Small intestine (tissue), 7 donors: Measurements from ENCODE around the gene PLXNA3. TPM values are rescaled to one million over a fixed set of nuclear protein-coding genes. Genes with fewer than 3 reads are reported as not detected.
A peak's percentile ranks its signal among the peaks of the same experiment; 100 is the strongest.

ENCODE experiments used
- DNase-seq, 2 donors: peaks; one replicate each; pipeline versions ENCODE4 v3.0.0 to v3.0.0-alpha.2; 2013
- FAIRE-seq: peaks from 2 replicates; lab custom pipeline; 2012; peaks lifted over from hg19 to GRCh38; lab: Jason Lieb, UNC
- H3K27ac ChIP-seq, 3 donors: one replicate each; pipeline ENCODE4 v1.5.1; 2013; ENCODE audit warnings: low read length in 2 of 3, mild to moderate bottlenecking in 2 of 3, control low read depth in 1 of 3, inconsistent platforms in 1 of 3, low read depth in 1 of 3, moderate library complexity in 1 of 3
- H3K27me3 ChIP-seq, 3 donors: one replicate each; pipeline ENCODE4 v1.6.1; 2013; ENCODE audit warnings: low read length in 3 of 3, inconsistent platforms in 1 of 3; ENCODE audit not compliant: control insufficient read depth in 3 of 3, insufficient read depth in 3 of 3
- H3K36me3 ChIP-seq, 3 donors: one replicate each; pipeline ENCODE4 v1.6.1; 2013; ENCODE audit warnings: low read length in 3 of 3, inconsistent platforms in 1 of 3, low read depth in 1 of 3, mild to moderate bottlenecking in 1 of 3, moderate library complexity in 1 of 3; ENCODE audit not compliant: control insufficient read depth in 3 of 3, insufficient read depth in 2 of 3
- H3K4me1 ChIP-seq, 3 donors: one replicate each; pipeline ENCODE4 v1.6.1; 2013; ENCODE audit warnings: low read length in 2 of 3, inconsistent platforms in 1 of 3, low read depth in 1 of 3, mild to moderate bottlenecking in 1 of 3, moderate library complexity in 1 of 3; ENCODE audit not compliant: control insufficient read depth in 3 of 3, insufficient read depth in 2 of 3
- H3K4me3 ChIP-seq, 3 donors: one replicate each; pipeline ENCODE4 v1.5.1; 2013; ENCODE audit warnings: low read length in 3 of 3, control low read depth in 1 of 3, inconsistent platforms in 1 of 3, low read depth in 1 of 3, mild to moderate bottlenecking in 1 of 3, moderate library complexity in 1 of 3
- H3K9me3 ChIP-seq, 2 donors: one replicate each; pipeline ENCODE4 v1.6.1; 2013; ENCODE audit warnings: low read depth in 1 of 2, low read length in 1 of 2; ENCODE audit not compliant: control insufficient read depth in 2 of 2, insufficient read depth in 1 of 2
- WGBS, 3 donors: extraction: QIAGEN DNeasy Blood & Tissue Kit; methylation state at CpG; one replicate each; pipeline ENCODE4 v1.1.7; 2013; 5-methylcytosine and 5-hydroxymethylcytosine counted together
- polyA plus RNA-seq, 4 donors: library from polyadenylated mRNA; stranded (reverse) in 3 of 4; unstranded in 1 of 4; fragments of 200-250 nt in 3 of 4; fragments of 120-200 nt in 1 of 4; gene quantifications; one replicate each; pipeline versions ENCODE4 v1.2.1 to v1.2.3, GENCODE V29; 2013
- donor health status: healthy with polysubstance abuse.
- donor health status: control.
- donor health status: control.
- donor health status: Bipolar disorder and iron deficiency.
- donor health status: healthy.

The PLXNA3 gene
- polyA plus RNA-seq, 4 donors: 3.2 to 30.1 (median 9.6) TPM

- 85 to 93% (median 93%) methylated on average over 14 to 16 of the region's 16 CpGs for WGBS, 3 donors
- peaks cover 0 to 17% (median 0%) of the 10 kb centered on the region in 3 donors for H3K4me1 ChIP-seq
- FAIRE-seq (no peak), DNase-seq (no peak)
- H3K9me3 ChIP-seq: no peaks in the 10 kb centered on the region
- no peaks in the 10 kb centered on the region for H3K27me3 ChIP-seq
- H3K4me3 ChIP-seq: no peak overlapping the region
- no peak overlapping the region for H3K27ac ChIP-seq
- H3K36me3 ChIP-seq: peaks cover 0 to 39% (median 1%) of the 10 kb centered on the region in 3 donors
Measured at GRCh38 chrX:154512879-154513553, 54.9 kb downstream of the PLXNA3 start.

GRCh38 chrX:154513716-154514115, 55.6 kb downstream of the PLXNA3 start:
- Histone ChIP-seq H3K27me3 (no peaks in the 10 kb centered on the region), H3K27ac (no peak overlapping the region), H3K4me1 (peaks cover 0 to 20% (median 0%) of the 10 kb centered on the region in 3 donors), H3K9me3 (no peaks in the 10 kb centered on the region), H3K36me3 (peaks cover 0 to 32% (median 1%) of the 10 kb centered on the region in 3 donors), H3K4me3 (no peak overlapping the region)
- DNase-seq: no peak
- FAIRE-seq: no peak
- WGBS, 3 donors: 80 to 95% (median 93%) methylated on average over 2 of the region's 2 CpGs

- whole genome bisulfite sequencing, 3 donors: 13 to 47% (median 14%) methylated on average over 24 to 34 of the region's 34 CpGs
- peak; percentile 76 to 86 for DNase-seq
- Histone ChIP-seq H3K27me3 (no peaks in the 10 kb centered on the region), H3K4me3 (peak overlapping the region; percentile 63 to 94 (median 78)), H3K27ac (peak overlapping the region; percentile 87 to 98 (median 97)), H3K9me3 (no peaks in the 10 kb centered on the region), H3K4me1 (peaks cover 0 to 20% (median 0%) of the 10 kb centered on the region in 3 donors), H3K36me3 (peaks cover 0 to 24% (median 0%) of the 10 kb centered on the region in 3 donors)
- peak; percentile 65 for FAIRE-seq
Measured at GRCh38 chrX:154515090-154515965, 57.2 kb downstream of the PLXNA3 start.

DNA sequence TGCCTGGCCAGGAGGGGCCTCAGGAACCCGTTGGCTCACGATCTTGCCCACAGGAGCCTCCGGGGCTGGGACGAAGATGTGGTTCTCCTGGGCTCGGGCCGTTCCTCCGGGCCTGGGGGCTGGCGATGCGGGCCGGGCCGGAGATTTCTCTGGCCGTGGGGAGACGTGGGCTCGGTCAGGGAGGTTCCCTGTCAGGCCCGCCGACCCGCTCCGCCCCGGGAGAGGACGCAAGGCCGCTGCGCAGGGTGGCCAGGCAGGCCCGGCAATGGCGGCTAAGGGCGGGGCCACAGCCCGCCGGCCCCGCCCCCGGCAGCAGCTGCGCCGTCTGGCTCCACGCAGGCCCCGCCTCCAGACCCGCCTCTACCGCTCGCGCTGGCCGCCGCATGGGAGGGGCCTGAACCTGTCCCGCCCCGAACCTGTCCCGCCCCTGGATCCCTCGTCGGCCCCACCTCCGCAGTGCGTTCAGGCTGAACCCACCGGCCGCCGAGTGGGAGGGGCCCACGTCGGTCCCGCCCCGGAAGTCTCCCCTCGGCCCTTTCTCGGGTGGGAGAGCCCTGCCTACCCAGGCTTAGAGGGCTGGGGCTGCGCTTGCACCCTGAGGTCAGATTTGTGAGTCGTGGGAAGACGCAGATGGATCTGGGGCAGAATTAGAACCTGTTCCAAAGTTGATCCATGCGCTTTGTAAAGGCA, 58.0 kb downstream of the PLXNA3 start, which contains the start of gene FAM3A:
TSS of gene FAM3A (minus strand) at position 267 of the 690 bp plus-strand sequence. CDS start 460 bp downstream, outside the sequence.
- peak within 1 kb of the TSS; percentile 87 to 100 (median 98) for H3K27ac ChIP-seq
- H3K4me3 ChIP-seq: peak within 1 kb of the TSS; percentile 63 to 94 (median 78)
- DNase-seq: peak; percentile 87 to 90
- no peak for FAIRE-seq
- H3K9me3 ChIP-seq: no peaks in the 10 kb centered on the region
- no peaks in the 10 kb centered on the region for H3K27me3 ChIP-seq
- 1 to 39% (median 1%) methylated on average over 21 to 59 of the region's 59 CpGs for WGBS, 3 donors
- H3K36me3 ChIP-seq: peaks cover 0 to 20% (median 0%) of the 10 kb centered on the region in 3 donors
- peaks cover 0 to 20% (median 0%) of the 10 kb centered on the region in 3 donors for H3K4me1 ChIP-seq

DNA sequence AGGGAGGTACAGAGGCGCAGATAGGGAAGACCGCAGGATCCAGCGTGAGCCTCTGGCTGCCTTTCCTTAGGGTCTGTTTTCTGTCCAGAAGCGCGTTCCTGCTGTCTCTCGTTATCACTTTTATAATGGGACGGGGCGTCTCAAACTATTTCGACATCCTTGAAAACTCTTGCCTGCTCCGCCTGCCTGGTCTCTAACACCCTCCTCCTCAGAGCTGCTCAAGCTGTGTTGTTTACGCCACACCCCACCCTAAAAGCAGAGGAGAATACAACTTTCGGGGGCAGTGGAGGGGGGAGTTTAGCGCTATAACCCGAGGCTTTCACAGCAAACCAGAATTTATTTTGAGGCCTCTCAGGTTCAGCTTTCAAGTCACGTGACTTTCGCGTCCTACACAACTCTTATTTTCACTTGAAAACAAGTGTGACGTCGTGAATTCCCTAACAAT, 58.6 kb downstream of the PLXNA3 start:
- DNase-seq: peak; percentile 30 to 65
- peak overlapping the region; percentile 69 to 100 (median 98) for H3K27ac ChIP-seq

GRCh38 chrX:154517101-154517781, 59.2 kb downstream of the PLXNA3 start:
- FAIRE-seq (no peak), DNase-seq (peak; percentile 51 to 58)
- Histone ChIP-seq H3K27me3 (no peaks in the 10 kb centered on the region), H3K4me3 (peak overlapping the region in 2 of 3 donors; percentile 6 to 61), H3K36me3 (peaks cover 0 to 13% (median 0%) of the 10 kb centered on the region in 3 donors), H3K9me3 (no peaks in the 10 kb centered on the region), H3K27ac (peak overlapping the region; percentile 69 to 100 (median 98)), H3K4me1 (peaks cover 0 to 20% (median 0%) of the 10 kb centered on the region in 3 donors)
- WGBS, 3 donors: 34 to 56% (median 37%) methylated on average over 25 of the region's 25 CpGs

More for the DNA sequence above, 58.6 kb downstream of the PLXNA3 start:
- 5 to 47% (median 10%) methylated on average over 19 of the region's 19 CpGs for WGBS, 3 donors
- Histone ChIP-seq H3K9me3 (no peaks in the 10 kb centered on the region), H3K4me1 (peaks cover 0 to 20% (median 0%) of the 10 kb centered on the region in 3 donors), H3K36me3 (peaks cover 0 to 16% (median 0%) of the 10 kb centered on the region in 3 donors), H3K27me3 (no peaks in the 10 kb centered on the region), H3K4me3 (peak overlapping the region in 2 of 3 donors; percentile 45 to 61)
- no peak for FAIRE-seq

- FAIRE-seq: no peak
- WGBS, 3 donors: 89 to 95% (median 94%) methylated on average over 8 of the region's 8 CpGs
Measured at GRCh38 chrX:154519389-154519788, 61.3 kb downstream of the PLXNA3 start.

More at GRCh38 chrX:154519389-154519788, 61.3 kb downstream of the PLXNA3 start:
- no peak for DNase-seq
- no peaks in the 10 kb centered on the region for H3K36me3 ChIP-seq
- no peak overlapping the region for H3K4me3 ChIP-seq
- no peaks in the 10 kb centered on the region for H3K9me3 ChIP-seq
- no peak overlapping the region for H3K27ac ChIP-seq
- peaks cover 0 to 20% (median 0%) of the 10 kb centered on the region in 3 donors for H3K4me1 ChIP-seq
- H3K27me3 ChIP-seq: no peaks in the 10 kb centered on the region
